ENCODE data around the gene PIGT. TPM values are rescaled to one million over a fixed set of nuclear protein-coding genes. Genes with fewer than 3 reads are reported as not detected.

The PIGT gene
- total RNA-seq, 4 donors from 2014 or later, result 85.0 to 122 (median 114) TPM

- H3K27ac ChIP-seq, result no peak overlapping the region
- H3K4me1 ChIP-seq, result peaks cover 0 to 10% of the 10 kb centered on the region in 2 donors
- WGBS, 2 donors, result 85% methylated on average over 7 of the region's 7 CpGs
- no peak for DNase-seq
- H3K9me3 ChIP-seq, result no peaks in the 10 kb centered on the region
- intact Hi-C loops (cut with DNase I), result no loop called here
- TF ChIP-seq CTCF (IDR thresholded peaks at IDR 0.05) (no peak), POLR2A (IDR thresholded peaks at IDR 0.05) (no peak)
- H3K4me3 ChIP-seq (replicated peaks in 1 of 3), result no peak overlapping the region
- no peaks in the 10 kb centered on the region for H3K27me3 ChIP-seq
- peaks cover 0 to 5% of the 10 kb centered on the region in 2 donors for H3K36me3 ChIP-seq
These were observed 7.2 kb upstream of the PIGT start for GRCh38 chr20:45408646-45409213.

GRCh38 chr20:45409521-45410272 is 6.2 kb upstream of the PIGT start:
- DNase-seq, result no peak
- Histone ChIP-seq H3K9me3 (no peaks in the 10 kb centered on the region), H3K36me3 (peaks cover 0 to 5% of the 10 kb centered on the region in 2 donors), H3K27ac (no peak overlapping the region), H3K4me3 (replicated peaks in 1 of 3) (no peak overlapping the region), H3K27me3 (no peaks in the 10 kb centered on the region), H3K4me1 (peaks cover 0 to 10% of the 10 kb centered on the region in 2 donors)
- TF ChIP-seq POLR2A (IDR thresholded peaks at IDR 0.05) (no peak), CTCF (IDR thresholded peaks at IDR 0.05) (no peak)
- WGBS, 2 donors, result 95 to 98% methylated on average over 7 of the region's 7 CpGs
- intact Hi-C loops (cut with DNase I), result no loop called here

GRCh38 chr20:45410887-45411286 is 5.1 kb upstream of the PIGT start:
- H3K4me3 ChIP-seq (replicated peaks in 1 of 3), result no peak overlapping the region
- H3K36me3 ChIP-seq, result peaks cover 0 to 5% of the 10 kb centered on the region in 2 donors
- no peak for DNase-seq
- no peaks in the 10 kb centered on the region for H3K9me3 ChIP-seq
- H3K4me1 ChIP-seq, result peaks cover 0 to 8% of the 10 kb centered on the region in 2 donors
- WGBS, 2 donors, result 77 to 84% methylated on average over 8 of the region's 8 CpGs
- no peaks in the 10 kb centered on the region for H3K27me3 ChIP-seq
- intact Hi-C loops (cut with DNase I), result no loop called here
- no peak overlapping the region for H3K27ac ChIP-seq
- TF ChIP-seq POLR2A (IDR thresholded peaks at IDR 0.05) (no peak), CTCF (IDR thresholded peaks at IDR 0.05) (no peak)

- TF ChIP-seq CTCF (IDR thresholded peaks at IDR 0.05) (no peak), POLR2A (IDR thresholded peaks at IDR 0.05) (no peak)
- H3K4me3 ChIP-seq (replicated peaks in 1 of 3), result no peak overlapping the region
- H3K9me3 ChIP-seq, result no peaks in the 10 kb centered on the region
- no peak for DNase-seq
- intact Hi-C loops (cut with DNase I), result no loop called here
- H3K4me1 ChIP-seq, result peaks cover 7 to 17% of the 10 kb centered on the region in 2 donors
- 78 to 87% methylated on average over 5 of the region's 5 CpGs for WGBS, 2 donors
- H3K27ac ChIP-seq, result no peak overlapping the region
- H3K27me3 ChIP-seq, result no peaks in the 10 kb centered on the region
- H3K36me3 ChIP-seq, result peaks cover 0 to 5% of the 10 kb centered on the region in 2 donors
These were observed 3.3 kb upstream of the PIGT start for GRCh38 chr20:45412653-45413052.

- intact Hi-C loops (cut with DNase I), result no loop called here
- DNase-seq, result no peak
- no peak overlapping the region for H3K27ac ChIP-seq
- WGBS, 2 donors, result 70 to 74% methylated on average over 3 of the region's 3 CpGs
- H3K9me3 ChIP-seq, result no peaks in the 10 kb centered on the region
- no peaks in the 10 kb centered on the region for H3K27me3 ChIP-seq
- peaks cover 7 to 13% of the 10 kb centered on the region in 2 donors for H3K4me1 ChIP-seq
- peaks cover 0 to 5% of the 10 kb centered on the region in 2 donors for H3K36me3 ChIP-seq
- no peak overlapping the region for H3K4me3 ChIP-seq (replicated peaks in 1 of 3)
- TF ChIP-seq CTCF (IDR thresholded peaks at IDR 0.05) (no peak), POLR2A (IDR thresholded peaks at IDR 0.05) (no peak)
These were observed 2.5 kb upstream of the PIGT start for GRCh38 chr20:45413479-45413878.

All from thyroid gland (tissue), 4 donors.